DMS153 treated with DMSO at 0.1 percent for 48 hours (cell line): Measurements from ENCODE around the gene AGGF1.
A peak's percentile ranks its signal among the peaks of the same experiment; 100 is the strongest.
"Not testable (repeated sequence)": the region's sequence is repeated elsewhere in the genome, so short reads cannot be mapped to it uniquely, and the experiment has no call there.

Experiments used
- DNase-seq: peaks from one replicate; lab custom pipeline; 2025; ENCODE audit not compliant: unreplicated experiment; lab: John Stamatoyannopoulos, UW

AGGF1 gene

GRCh38 chr5:77030097-77031071 lies at the start of gene AGGF1:
AGGF1 (plus strand) TSS chr5:77030404; CDS start chr5:77030767, 363 bp downstream.
- peak; percentile 35 for DNase-seq

DNA sequence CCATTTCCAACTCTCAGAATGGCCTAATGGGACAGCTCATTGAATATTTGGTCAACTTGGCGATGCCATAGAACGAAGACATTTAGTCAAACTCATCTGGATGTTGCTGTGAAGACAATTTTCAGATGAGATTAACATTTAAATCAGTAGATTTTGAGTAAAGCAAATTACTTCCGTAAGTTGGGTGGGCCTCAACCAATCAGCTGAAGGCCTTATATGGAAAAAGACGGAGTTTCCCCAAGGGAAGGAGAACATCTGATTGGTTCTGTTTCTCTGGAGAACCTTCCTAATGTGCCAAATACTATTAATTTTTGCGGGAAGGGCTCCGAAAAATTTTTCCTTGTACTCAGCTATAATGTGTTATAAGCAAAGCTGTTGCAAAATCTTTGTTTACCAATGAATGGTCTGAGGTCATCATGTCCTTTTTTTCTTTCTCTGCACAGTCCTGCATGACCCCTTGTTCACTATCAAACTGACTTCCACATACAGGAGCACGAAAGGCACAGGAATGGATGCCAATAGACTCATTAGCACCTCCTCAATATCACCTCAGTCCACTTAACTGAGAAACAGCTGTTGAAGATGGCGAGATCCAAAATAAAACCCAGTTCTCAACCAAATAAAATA lies 49.6 kb upstream of the AGGF1 start:
- no peak for DNase-seq

GRCh38 chr5:76982450-76982849 lies 47.8 kb upstream of the AGGF1 start:
- no peak for DNase-seq

DNA sequence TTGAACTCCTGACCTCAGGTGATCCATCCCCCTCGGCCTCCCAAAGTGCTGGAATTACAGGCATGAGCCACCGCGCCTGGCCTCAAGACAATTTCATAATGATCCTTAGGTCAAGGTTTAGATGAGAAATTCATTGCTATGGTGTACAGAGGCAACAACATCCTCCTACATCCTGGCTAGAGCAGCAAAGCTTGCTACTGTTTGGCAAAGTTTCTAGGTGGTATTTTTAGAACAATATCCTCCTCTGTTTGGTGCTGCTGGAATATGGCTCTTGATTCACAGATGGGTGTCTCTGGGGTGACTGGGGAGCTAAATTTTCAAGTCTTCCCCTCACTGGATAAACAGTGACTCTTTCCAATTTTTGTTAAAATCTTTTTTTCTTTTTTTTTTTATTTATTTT lies 46.7 kb upstream of the AGGF1 start:
- no peak for DNase-seq

DNA sequence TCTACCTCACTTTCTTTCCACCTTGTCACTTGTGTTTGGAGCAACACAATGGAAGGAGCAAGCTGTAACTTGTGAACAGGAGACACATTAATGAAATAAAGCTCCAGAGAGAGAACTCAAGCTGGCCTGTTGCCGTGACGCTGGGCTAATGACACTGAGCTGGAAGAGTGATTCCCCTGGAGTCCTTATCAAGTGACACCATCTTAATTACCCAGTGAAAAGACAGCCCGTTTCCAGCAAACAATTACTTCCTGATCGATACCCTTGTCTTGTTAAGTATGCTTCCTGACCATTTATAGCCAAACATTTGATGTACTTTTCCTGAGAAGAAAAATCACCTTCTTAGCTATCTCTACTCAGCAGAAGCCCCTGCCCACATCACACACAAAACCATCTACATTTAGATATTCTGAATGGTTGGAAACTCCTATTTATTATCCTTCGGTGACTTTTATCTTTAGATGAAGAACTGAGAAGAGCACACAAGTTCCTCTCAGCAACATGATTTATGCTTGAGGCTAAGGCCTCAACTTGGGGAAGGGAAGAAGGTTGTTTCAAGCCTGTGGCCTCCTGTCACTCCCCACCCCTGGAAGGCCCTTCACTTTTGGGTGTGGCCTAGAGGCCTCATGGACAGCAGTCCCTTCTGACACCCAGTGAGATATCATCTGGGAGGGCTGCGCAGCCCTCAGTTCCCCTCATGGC lies 43.2 kb upstream of the AGGF1 start:
- no peak for DNase-seq

DNA sequence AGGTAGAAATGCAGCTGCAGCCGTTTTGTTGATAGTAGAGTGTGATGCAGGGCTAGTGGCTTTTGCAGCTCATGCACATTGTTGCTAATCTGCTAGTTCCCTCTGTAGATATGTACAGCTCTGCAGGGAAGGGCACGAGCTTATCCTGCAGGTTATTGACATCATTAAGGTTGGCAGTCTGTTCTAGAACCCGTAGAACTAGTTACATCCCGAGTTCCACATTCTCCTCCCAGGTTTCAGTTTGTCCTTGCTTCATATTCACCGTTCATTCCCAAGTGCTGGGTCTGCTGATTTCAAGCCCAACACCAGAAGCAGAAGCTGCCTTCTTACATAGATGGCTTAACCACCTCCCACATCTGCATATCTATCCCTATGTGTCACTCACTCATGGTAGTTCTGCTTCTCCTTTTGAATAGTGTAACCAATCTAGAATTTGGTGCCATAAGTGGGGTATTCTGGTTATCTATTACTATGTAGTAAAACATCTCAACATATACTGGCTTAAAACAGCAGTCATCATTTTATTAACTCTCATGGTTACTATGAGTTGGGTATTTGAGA lies 39.2 kb upstream of the AGGF1 start:
- no peak for DNase-seq

GRCh38 chr5:76993436-76993835 lies 36.8 kb upstream of the AGGF1 start:
- DNase-seq, result not testable (repeated sequence)

- DNase-seq, result no peak
These were observed 35.9 kb upstream of the AGGF1 start for GRCh38 chr5:76994337-76994736.

GRCh38 chr5:76998251-76998650 lies 32.0 kb upstream of the AGGF1 start:
- DNase-seq, result not testable (repeated sequence)

- DNase-seq, result no peak
These were observed 30.8 kb upstream of the AGGF1 start for GRCh38 chr5:76999451-76999850.

DNA sequence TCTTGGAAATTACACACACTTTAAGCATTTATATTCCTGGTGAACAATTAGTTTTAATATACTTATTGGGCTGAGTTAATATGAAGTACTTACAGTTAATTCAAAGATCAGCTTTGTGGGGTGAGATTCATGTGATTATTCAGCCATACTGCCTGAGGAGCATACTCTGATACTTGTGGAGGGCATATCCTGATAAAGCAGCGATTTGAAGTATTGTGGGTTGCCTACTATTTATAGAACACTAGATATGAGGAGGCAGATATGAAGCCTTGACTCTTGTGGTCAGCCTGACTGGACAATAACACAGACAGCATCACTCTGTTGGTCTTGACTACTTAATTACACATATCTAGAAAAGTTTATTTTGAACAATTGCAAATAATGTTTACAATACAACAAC lies 27.0 kb upstream of the AGGF1 start:
- DNase-seq, result no peak

DNA sequence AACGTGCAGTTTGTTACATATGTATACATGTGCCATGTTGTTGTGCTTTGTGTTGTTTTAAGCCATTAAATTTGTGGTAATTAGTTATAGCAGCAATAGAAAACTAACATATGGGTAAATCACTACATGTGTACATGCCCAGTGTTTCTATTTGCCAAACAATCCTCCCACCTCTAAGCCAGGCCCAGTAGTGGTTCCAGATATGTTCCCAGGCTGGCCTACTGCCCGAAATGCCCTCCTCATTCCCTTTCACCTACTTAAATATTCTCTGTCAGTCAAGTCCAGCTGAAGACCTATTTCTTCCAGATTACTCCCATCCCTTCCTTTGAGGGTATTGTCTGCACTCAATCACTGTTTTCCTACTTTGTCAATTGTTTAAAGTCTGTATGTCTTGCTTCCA lies 24.1 kb upstream of the AGGF1 start:
- DNase-seq, result no peak

GRCh38 chr5:77008413-77008812 lies 21.8 kb upstream of the AGGF1 start:
- no peak for DNase-seq

GRCh38 chr5:77010243-77010642 lies 20.0 kb upstream of the AGGF1 start:
- no peak for DNase-seq

DNA sequence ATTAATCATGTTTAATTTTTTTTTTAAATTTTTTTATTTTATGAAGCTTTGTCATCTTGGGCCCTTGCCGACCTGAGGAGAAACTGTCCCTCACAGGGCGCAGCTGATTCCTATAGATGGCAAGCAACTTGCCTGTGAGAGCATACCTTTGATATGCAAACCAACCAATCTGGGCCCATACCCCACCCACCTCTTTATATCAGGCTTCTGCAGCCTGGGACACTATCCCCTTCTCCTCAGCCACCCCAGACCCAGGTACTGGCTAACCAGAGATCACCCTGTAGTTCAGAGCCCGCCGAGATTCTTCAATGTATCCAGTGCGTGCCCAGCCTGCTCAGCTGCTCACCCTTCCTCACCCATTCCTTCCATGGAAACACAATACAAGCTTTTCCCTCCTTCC lies 18.7 kb upstream of the AGGF1 start:
- DNase-seq, result no peak

DNA sequence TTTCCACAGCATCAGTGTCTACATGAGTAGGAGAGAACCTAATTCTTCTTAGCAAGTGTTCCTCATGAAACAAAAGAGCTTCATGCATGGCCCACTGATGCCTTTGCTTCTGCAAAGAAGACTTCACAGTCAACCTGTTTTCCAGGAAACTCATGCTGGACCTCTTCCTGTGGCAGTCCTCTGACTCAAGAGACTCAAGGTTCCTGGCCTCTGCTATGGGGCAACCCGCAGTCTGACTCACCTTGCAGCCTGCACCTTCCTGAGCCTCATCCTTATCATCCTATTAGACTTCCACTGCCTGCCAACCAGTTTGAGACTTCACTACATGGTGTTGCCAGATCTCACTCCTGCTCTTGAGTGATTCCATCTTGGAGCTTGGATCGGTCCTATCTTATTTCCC lies 17.6 kb upstream of the AGGF1 start:
- DNase-seq, result no peak

GRCh38 chr5:77015938-77016569 lies 14.2 kb upstream of the AGGF1 start:
- peak; percentile 1 for DNase-seq

DNA sequence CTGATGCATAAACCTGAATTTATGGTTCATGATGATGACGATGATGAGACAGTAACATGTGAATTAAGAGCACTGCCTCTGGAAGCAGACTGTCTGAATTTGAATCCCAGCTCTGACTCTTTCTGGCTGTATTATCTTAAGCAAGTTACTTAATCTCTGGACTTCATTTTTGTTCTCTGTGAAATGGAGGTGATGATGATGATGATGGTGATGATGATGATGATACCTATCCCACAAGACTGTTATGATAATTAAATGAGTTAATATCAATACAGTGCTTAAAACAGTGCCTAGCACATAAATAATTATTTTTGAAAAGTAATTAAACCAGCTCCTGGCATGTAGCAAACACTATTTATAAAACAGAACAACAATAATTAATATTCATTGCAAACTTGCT lies 13.2 kb upstream of the AGGF1 start:
- no peak for DNase-seq

GRCh38 chr5:77017668-77018067 lies 12.5 kb upstream of the AGGF1 start:
- DNase-seq, result no peak

GRCh38 chr5:77022511-77023417 lies 7.4 kb upstream of the AGGF1 start:
- DNase-seq, result no peak
